ENCODE data around the gene CYP4F8. TPM values are rescaled to one million over a fixed set of nuclear protein-coding genes. Genes with fewer than 3 reads are reported as not detected.

CYP4F8 gene
- total RNA-seq (2021), result not detected in 2 replicates
- long read RNA-seq, result 0 reads

GRCh38 chr19:15614507-15615379 lies at the start of gene CYP4F8:
Gene CYP4F8, plus strand, starts transcription at chr19:15615218. Its CDS starts 399 bp downstream, at chr19:15615617.
- H2BK20ac ChIP-seq (ENCODE audit: low read depth, low read length, poor library complexity, severe bottlenecking), result no peak within 1 kb of the TSS
- H3K4ac ChIP-seq (ENCODE audit: low read depth, low read length), result no peak within 1 kb of the TSS
- H2BK12ac ChIP-seq (ENCODE audit: insufficient read length, low read depth, low read length), result no peak within 1 kb of the TSS
- no peak within 1 kb of the TSS for H2BK5ac ChIP-seq (ENCODE audit: insufficient read length, low read length)
- H4K5ac ChIP-seq (ENCODE audit: insufficient read length, low read depth, low read length), result no peak within 1 kb of the TSS
- no peaks in the 10 kb centered on the region for H4K20me1 ChIP-seq (ENCODE audit: control insufficient read depth, insufficient read depth, insufficient read length)
- no peaks in the 10 kb centered on the region for H3K23me2 ChIP-seq (ENCODE audit: insufficient read length, low read depth, low read length, poor library complexity, severe bottlenecking)
- no CpG with 5 or more reads among the region's 8 CpGs for WGBS (ENCODE audit: extremely low coverage, insufficient read length, low lambda C conversion rate)
- no peak within 1 kb of the TSS for H2AFZ ChIP-seq (ENCODE audit: low read length)
- Mint-ChIP-seq H3K4me1 (no peaks in the 10 kb centered on the region), H3K36me3 (ENCODE audit: insufficient read depth in 1 of 3, low read depth in 3 of 3) (peaks cover 9 to 46% (median 16%) of the 10 kb centered on the region in 3 experiments; a peak in 6 of 7 replicates), H3K4me3 (no peak within 1 kb of the TSS; a peak in 1 of 5 replicates), H3K9me3 (peaks cover 91 to 98% of the 10 kb centered on the region in 2 experiments), H3K27ac (peak within 1 kb of the TSS in 1 of 3 experiments; percentile 59; a peak in 1 of 7 replicates), H3K27me3 (ENCODE audit: low read depth) (peaks cover 3% of the 10 kb centered on the region; the same call in 1 of the 2 replicates)
- no peaks in the 10 kb centered on the region for H3K79me2 ChIP-seq (ENCODE audit: insufficient read depth, low read length)
- H2BK120ac ChIP-seq (ENCODE audit: low read depth, low read length, poor library complexity, severe bottlenecking), result no peak within 1 kb of the TSS
- H3K9ac ChIP-seq (ENCODE audit: extremely low read depth, insufficient read length, low read length), result no peak within 1 kb of the TSS
- H3K79me1 ChIP-seq (ENCODE audit: insufficient read depth, low read depth, low read length, poor library complexity, severe bottlenecking), result no peaks in the 10 kb centered on the region
- H3K4me2 ChIP-seq (ENCODE audit: insufficient read depth, insufficient read length, low read length), result no peak within 1 kb of the TSS
- no peaks in the 10 kb centered on the region for H3K4me1 ChIP-seq (ENCODE audit: insufficient read depth, low read length)
- H3K56ac ChIP-seq (ENCODE audit: insufficient read length, low read depth, low read length), result no peak within 1 kb of the TSS
- H3T11ph ChIP-seq (ENCODE audit: low read length), result no peak within 1 kb of the TSS
- H4K8ac ChIP-seq (replicated peaks; ENCODE audit: insufficient read length, low read depth, low read length), result no peak within 1 kb of the TSS
- DNase-seq, result no peak
- no peak within 1 kb of the TSS for H4K91ac ChIP-seq (ENCODE audit: insufficient read length, low read depth, low read length)
- H2BK15ac ChIP-seq (ENCODE audit: low read depth, low read length), result no peak within 1 kb of the TSS
- no peak within 1 kb of the TSS for H3K23ac ChIP-seq (ENCODE audit: insufficient read length, low read depth, low read length)
- no peak within 1 kb of the TSS for H3K27ac ChIP-seq (ENCODE audit: insufficient read length, low read depth, low read length)
- no peak within 1 kb of the TSS for H3K14ac ChIP-seq (ENCODE audit: insufficient read depth, low read length)
- no peaks in the 10 kb centered on the region for H3K27me3 ChIP-seq (ENCODE audit: insufficient read depth, low read length)
- H2AK5ac ChIP-seq (ENCODE audit: insufficient read length, low read length), result no peak within 1 kb of the TSS
- H3K18ac ChIP-seq (ENCODE audit: insufficient read length, low read depth, low read length), result no peak within 1 kb of the TSS
- TF ChIP-seq CTCF (conservative IDR thresholded peaks at IDR 0.05), result no peak
- peaks cover 80% of the 10 kb centered on the region for H3K9me3 ChIP-seq (ENCODE audit: control insufficient read depth, low read depth, low read length)

Data from H9 (cell line).